Measurements from ENCODE around the gene CUL3.
"Not testable (repeated sequence)": the region's sequence is repeated elsewhere in the genome, so short reads cannot be mapped to it uniquely, and the experiment has no call there.

The CUL3 gene

DNA sequence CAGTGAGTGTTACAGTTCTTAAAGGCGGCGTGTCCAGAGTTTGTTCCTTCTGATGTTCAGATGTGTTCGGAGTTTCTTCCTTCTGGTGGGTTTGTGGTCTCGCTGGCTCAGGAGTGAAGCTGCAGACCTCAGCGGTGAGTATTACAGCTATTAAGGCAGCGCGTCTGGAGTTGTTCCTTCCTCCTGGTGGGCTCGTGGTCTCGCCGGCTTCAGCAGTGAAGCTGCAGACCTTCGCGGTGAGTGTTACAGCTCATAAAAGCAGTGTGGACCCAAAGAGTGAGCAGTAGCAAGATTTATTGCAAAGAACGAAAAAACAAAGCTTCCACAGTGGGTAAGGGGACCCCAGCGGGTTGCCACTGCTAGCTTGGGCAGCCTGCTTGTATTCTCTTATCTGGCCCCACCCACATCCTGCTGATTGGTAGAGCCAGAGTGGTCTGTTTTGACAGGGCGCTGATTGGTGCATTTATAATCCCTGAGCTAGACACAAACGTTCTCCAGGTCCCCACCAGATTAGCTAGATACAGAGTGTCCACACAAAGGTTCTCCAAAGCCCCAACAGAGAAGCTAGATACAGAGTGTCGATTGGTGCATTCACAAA, 17.7 kb upstream of the CUL3 start:
- H3K9me3 ChIP-seq (ENCODE audit: control insufficient read depth in 1 of 2, low read length in 2 of 2); H3K27me3 ChIP-seq (ENCODE audit: control insufficient read depth in 1 of 2, insufficient read depth in 2 of 2, low read length in 2 of 2); H3K4me1 ChIP-seq (ENCODE audit: control insufficient read depth in 1 of 2, insufficient read depth in 2 of 2, low read length in 2 of 2); H3K36me3 ChIP-seq (ENCODE audit: control insufficient read depth in 1 of 2, insufficient read depth in 2 of 2, low read length in 2 of 2); H3K4me3 ChIP-seq (ENCODE audit: low read depth in 1 of 2, low read length in 2 of 2); H3K9ac ChIP-seq (ENCODE audit: low read depth in 1 of 2, low read length in 2 of 2); H3K27ac ChIP-seq (ENCODE audit: low read depth, low read length): not testable (repeated sequence)

DNA sequence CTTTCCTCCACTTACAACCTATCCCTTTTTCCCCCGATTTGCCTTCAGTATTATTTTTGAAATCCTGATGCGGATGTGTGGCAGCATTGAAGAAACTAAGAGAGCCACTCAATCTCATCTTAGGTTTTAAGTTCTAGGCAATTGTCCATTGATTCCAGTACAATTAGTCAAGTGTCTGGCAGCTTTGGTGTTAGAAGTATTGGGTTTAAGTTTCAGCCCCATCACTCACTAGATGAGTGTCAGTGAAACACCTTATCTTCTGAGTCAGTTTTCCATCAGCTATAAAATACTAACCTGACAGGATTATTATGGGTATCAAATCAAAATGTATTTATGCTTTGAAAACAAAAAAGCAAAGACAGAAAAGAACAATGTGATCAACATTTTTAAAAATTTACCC, 16.8 kb upstream of the CUL3 start:
- no peak overlapping the region for H3K9ac ChIP-seq (ENCODE audit: low read depth in 1 of 2, low read length in 2 of 2)
- H3K4me1 ChIP-seq (ENCODE audit: control insufficient read depth in 1 of 2, insufficient read depth in 2 of 2, low read length in 2 of 2): no peaks in the 10 kb centered on the region
- H3K27me3 ChIP-seq (ENCODE audit: control insufficient read depth in 1 of 2, insufficient read depth in 2 of 2, low read length in 2 of 2): no peaks in the 10 kb centered on the region
- no peaks in the 10 kb centered on the region for H3K9me3 ChIP-seq (ENCODE audit: control insufficient read depth in 1 of 2, low read length in 2 of 2)
- H3K36me3 ChIP-seq (ENCODE audit: control insufficient read depth in 1 of 2, insufficient read depth in 2 of 2, low read length in 2 of 2): no peaks in the 10 kb centered on the region
- no peak overlapping the region for H3K27ac ChIP-seq (ENCODE audit: low read depth, low read length)
- no peak overlapping the region for H3K4me3 ChIP-seq (ENCODE audit: low read depth in 1 of 2, low read length in 2 of 2)

DNA sequence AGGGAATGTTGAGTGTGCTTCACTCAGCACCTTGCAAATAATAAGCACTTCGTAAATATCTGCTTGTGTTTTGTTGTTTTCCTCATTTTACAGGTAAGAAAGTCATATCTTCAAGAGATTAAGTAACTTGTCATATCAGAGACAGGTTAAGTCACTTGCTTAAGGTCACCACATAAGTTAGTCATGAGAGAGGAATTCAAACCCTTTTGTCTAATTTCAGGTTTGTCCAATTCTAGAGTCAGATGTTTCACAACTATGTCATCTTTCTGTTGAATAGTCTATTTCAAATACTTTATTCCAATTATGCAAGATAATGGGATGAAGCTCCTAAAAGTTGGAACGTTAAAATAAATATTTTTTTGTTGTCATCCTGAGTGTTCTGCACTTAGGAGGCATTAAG, 13.5 kb upstream of the CUL3 start:
- no peaks in the 10 kb centered on the region for H3K4me1 ChIP-seq (ENCODE audit: control insufficient read depth in 1 of 2, insufficient read depth in 2 of 2, low read length in 2 of 2)
- no peak overlapping the region for H3K9ac ChIP-seq (ENCODE audit: low read depth in 1 of 2, low read length in 2 of 2)
- no peaks in the 10 kb centered on the region for H3K9me3 ChIP-seq (ENCODE audit: control insufficient read depth in 1 of 2, low read length in 2 of 2)
- no peak overlapping the region for H3K27ac ChIP-seq (ENCODE audit: low read depth, low read length)
- H3K36me3 ChIP-seq (ENCODE audit: control insufficient read depth in 1 of 2, insufficient read depth in 2 of 2, low read length in 2 of 2): no peaks in the 10 kb centered on the region
- no peaks in the 10 kb centered on the region for H3K27me3 ChIP-seq (ENCODE audit: control insufficient read depth in 1 of 2, insufficient read depth in 2 of 2, low read length in 2 of 2)
- H3K4me3 ChIP-seq (ENCODE audit: low read depth in 1 of 2, low read length in 2 of 2): no peak overlapping the region

DNA sequence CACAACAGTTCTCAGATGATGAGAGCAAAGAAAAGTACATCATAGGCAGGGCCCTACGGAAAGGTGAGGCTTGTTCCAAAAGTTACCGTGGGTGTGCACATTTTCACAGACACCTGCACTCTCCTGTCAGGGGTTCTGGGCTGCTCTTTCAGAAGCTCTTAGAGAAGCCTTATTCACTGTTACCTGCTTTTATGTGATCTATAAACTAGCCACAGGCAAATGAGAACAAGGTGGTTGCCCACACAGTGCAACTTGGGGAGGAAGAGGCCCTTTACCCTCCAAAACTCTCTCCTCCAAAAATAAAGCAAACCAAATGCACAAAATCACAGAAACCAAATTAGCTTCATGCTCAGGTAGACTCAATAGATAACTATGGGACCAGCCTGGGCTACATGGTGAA, 11.1 kb upstream of the CUL3 start:
- H3K9me3 ChIP-seq (ENCODE audit: control insufficient read depth in 1 of 2, low read length in 2 of 2): no peaks in the 10 kb centered on the region
- H3K4me3 ChIP-seq (ENCODE audit: low read depth in 1 of 2, low read length in 2 of 2): no peak overlapping the region
- H3K36me3 ChIP-seq (ENCODE audit: control insufficient read depth in 1 of 2, insufficient read depth in 2 of 2, low read length in 2 of 2): no peaks in the 10 kb centered on the region
- no peak overlapping the region for H3K27ac ChIP-seq (ENCODE audit: low read depth, low read length)
- no peaks in the 10 kb centered on the region for H3K27me3 ChIP-seq (ENCODE audit: control insufficient read depth in 1 of 2, insufficient read depth in 2 of 2, low read length in 2 of 2)
- H3K9ac ChIP-seq (ENCODE audit: low read depth in 1 of 2, low read length in 2 of 2): no peak overlapping the region
- no peaks in the 10 kb centered on the region for H3K4me1 ChIP-seq (ENCODE audit: control insufficient read depth in 1 of 2, insufficient read depth in 2 of 2, low read length in 2 of 2)

DNA sequence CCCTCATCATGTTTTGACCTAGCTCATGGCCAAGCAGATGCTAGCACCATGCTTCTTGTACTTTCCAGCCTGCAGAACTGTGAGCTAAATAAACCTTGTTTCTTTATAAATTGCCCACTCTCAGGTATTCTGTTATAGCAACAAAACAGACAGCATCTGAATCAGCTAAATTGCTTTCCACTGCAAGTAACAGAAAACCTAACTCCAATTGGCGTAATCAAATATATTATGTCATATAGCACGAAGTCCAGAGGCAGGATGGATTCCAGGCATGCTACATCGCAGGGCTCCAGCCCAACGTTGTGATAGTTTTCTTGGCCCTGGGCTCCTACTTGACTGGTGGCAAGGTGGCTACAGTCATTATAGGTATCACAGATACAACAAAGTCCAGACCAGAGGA, 10.4 kb upstream of the CUL3 start:
- no peak overlapping the region for H3K9ac ChIP-seq (ENCODE audit: low read depth in 1 of 2, low read length in 2 of 2)
- no peaks in the 10 kb centered on the region for H3K36me3 ChIP-seq (ENCODE audit: control insufficient read depth in 1 of 2, insufficient read depth in 2 of 2, low read length in 2 of 2)
- no peak overlapping the region for H3K4me3 ChIP-seq (ENCODE audit: low read depth in 1 of 2, low read length in 2 of 2)
- no peaks in the 10 kb centered on the region for H3K9me3 ChIP-seq (ENCODE audit: control insufficient read depth in 1 of 2, low read length in 2 of 2)
- no peaks in the 10 kb centered on the region for H3K4me1 ChIP-seq (ENCODE audit: control insufficient read depth in 1 of 2, insufficient read depth in 2 of 2, low read length in 2 of 2)
- H3K27me3 ChIP-seq (ENCODE audit: control insufficient read depth in 1 of 2, insufficient read depth in 2 of 2, low read length in 2 of 2): no peaks in the 10 kb centered on the region
- H3K27ac ChIP-seq (ENCODE audit: low read depth, low read length): no peak overlapping the region

DNA sequence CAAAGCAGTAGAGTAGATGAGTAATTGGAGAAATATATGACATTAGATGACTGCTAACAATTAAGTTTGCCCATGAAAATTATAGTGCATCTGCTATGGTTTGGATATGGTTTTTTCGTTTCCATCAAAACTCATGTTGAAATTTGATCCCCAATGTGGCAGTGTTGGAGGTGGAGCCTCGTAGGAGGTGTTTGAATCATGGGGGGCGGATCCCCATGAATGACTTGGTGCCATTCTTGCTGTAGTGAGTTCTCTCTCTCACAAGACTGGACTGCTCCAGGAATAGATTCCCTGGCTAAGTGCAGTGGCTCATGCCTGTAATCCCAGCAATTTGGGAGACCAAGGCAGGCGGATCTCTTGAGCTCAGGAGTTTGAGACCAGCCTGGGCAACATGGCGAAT, 9.7 kb upstream of the CUL3 start:
- Histone ChIP-seq H3K9ac (ENCODE audit: low read depth in 1 of 2, low read length in 2 of 2) (no peak overlapping the region), H3K4me3 (ENCODE audit: low read depth in 1 of 2, low read length in 2 of 2) (no peak overlapping the region), H3K27ac (ENCODE audit: low read depth, low read length) (no peak overlapping the region), H3K9me3 (ENCODE audit: control insufficient read depth in 1 of 2, low read length in 2 of 2) (no peaks in the 10 kb centered on the region), H3K4me1 (ENCODE audit: control insufficient read depth in 1 of 2, insufficient read depth in 2 of 2, low read length in 2 of 2) (no peaks in the 10 kb centered on the region), H3K27me3 (ENCODE audit: control insufficient read depth in 1 of 2, insufficient read depth in 2 of 2, low read length in 2 of 2) (no peaks in the 10 kb centered on the region), H3K36me3 (ENCODE audit: control insufficient read depth in 1 of 2, insufficient read depth in 2 of 2, low read length in 2 of 2) (no peaks in the 10 kb centered on the region)

DNA sequence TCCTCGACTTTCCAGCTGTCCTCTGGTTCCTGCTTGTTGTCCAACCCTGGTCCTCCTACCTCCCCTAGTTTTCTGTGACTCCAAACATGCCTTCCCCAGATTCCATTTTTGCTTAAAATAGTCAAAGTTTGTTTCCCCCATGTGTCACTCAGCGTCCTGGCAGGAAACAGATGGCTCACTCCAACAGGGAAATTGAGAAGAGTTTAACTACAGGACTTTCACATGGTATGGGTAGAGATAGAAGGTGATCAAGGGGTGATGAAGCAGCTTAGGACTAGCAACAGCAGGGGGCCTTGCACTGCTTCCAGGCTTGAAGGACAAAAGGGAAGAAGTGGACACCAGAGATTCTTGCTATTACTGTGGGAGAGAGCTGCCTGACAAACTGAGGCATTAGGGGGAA, 6.1 kb upstream of the CUL3 start:
- no peaks in the 10 kb centered on the region for H3K9me3 ChIP-seq (ENCODE audit: control insufficient read depth in 1 of 2, low read length in 2 of 2)
- H3K27me3 ChIP-seq (ENCODE audit: control insufficient read depth in 1 of 2, insufficient read depth in 2 of 2, low read length in 2 of 2): no peaks in the 10 kb centered on the region
- H3K9ac ChIP-seq (ENCODE audit: low read depth in 1 of 2, low read length in 2 of 2): no peak overlapping the region
- no peaks in the 10 kb centered on the region for H3K36me3 ChIP-seq (ENCODE audit: control insufficient read depth in 1 of 2, insufficient read depth in 2 of 2, low read length in 2 of 2)
- peaks cover 4 to 5% of the 10 kb centered on the region in 2 donors for H3K4me1 ChIP-seq (ENCODE audit: control insufficient read depth in 1 of 2, insufficient read depth in 2 of 2, low read length in 2 of 2)
- no peak overlapping the region for H3K27ac ChIP-seq (ENCODE audit: low read depth, low read length)
- no peak overlapping the region for H3K4me3 ChIP-seq (ENCODE audit: low read depth in 1 of 2, low read length in 2 of 2)

DNA sequence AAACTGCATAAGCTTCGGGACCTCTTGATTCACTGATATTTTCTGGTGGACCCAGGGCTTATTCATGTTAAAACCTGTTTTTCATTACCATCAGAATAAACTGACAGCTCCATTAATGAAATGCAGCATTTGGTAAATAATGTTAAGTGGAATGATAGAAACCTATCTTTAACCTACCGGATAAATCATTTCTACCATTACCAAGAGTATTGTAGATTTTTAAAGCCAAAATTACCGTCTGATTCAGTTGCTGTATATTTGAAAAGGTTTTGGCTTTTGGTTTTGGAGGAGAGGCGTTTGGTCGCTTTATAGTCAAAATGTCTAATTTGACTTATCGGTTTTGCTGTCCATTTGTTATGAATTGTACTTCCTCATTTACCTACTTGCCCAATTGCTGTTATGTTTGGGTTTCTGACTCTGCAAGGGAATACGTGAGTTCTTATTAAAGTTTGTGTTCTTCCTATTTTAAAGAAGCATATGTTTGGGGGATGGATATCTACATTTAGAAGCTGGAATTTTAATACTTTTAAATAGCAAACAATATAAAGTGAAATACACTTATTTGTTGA, 1.0 kb upstream of the CUL3 start:
- Histone ChIP-seq H3K27ac (ENCODE audit: low read depth, low read length) (no peak overlapping the region), H3K36me3 (ENCODE audit: control insufficient read depth in 1 of 2, insufficient read depth in 2 of 2, low read length in 2 of 2) (no peaks in the 10 kb centered on the region), H3K4me1 (ENCODE audit: control insufficient read depth in 1 of 2, insufficient read depth in 2 of 2, low read length in 2 of 2) (peaks cover 18 to 21% of the 10 kb centered on the region in 2 donors), H3K4me3 (ENCODE audit: low read depth in 1 of 2, low read length in 2 of 2) (peak overlapping the region; percentile 88 to 97), H3K27me3 (ENCODE audit: control insufficient read depth in 1 of 2, insufficient read depth in 2 of 2, low read length in 2 of 2) (no peaks in the 10 kb centered on the region), H3K9ac (ENCODE audit: low read depth in 1 of 2, low read length in 2 of 2) (peak overlapping the region; percentile 41 to 65), H3K9me3 (ENCODE audit: control insufficient read depth in 1 of 2, low read length in 2 of 2) (no peaks in the 10 kb centered on the region)

DNA sequence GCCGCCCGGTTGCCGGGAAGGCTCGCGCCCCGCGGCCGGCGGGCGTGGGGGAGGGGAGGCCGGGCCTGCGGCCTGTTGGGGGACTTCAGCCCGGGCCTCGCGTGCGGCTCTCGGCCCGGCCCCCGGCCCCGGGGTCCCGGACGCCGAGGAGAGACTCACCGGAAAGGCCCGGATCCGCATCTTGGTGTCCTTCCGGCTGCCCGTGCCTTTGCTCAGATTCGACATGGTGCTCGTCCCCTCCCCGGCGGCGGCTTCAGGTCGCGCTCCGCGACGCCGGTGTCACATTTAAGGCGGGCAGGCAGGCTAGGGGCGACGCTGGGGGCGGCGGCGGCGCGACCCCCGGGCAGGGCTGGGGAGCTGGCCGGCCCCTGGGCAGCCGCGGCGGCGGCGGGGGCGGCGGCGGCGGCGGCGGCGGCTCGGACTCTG, 365 bp downstream of the CUL3 start:
- Histone ChIP-seq H3K27ac (ENCODE audit: low read depth, low read length) (peak overlapping the region; percentile 90), H3K4me3 (ENCODE audit: low read depth in 1 of 2, low read length in 2 of 2) (peak overlapping the region; percentile 74 to 79), H3K9ac (ENCODE audit: low read depth in 1 of 2, low read length in 2 of 2) (peak overlapping the region; percentile 39 to 40), H3K9me3 (ENCODE audit: control insufficient read depth in 1 of 2, low read length in 2 of 2) (no peaks in the 10 kb centered on the region), H3K27me3 (ENCODE audit: control insufficient read depth in 1 of 2, insufficient read depth in 2 of 2, low read length in 2 of 2) (no peaks in the 10 kb centered on the region), H3K4me1 (ENCODE audit: control insufficient read depth in 1 of 2, insufficient read depth in 2 of 2, low read length in 2 of 2) (peaks cover 21 to 26% of the 10 kb centered on the region in 2 donors), H3K36me3 (ENCODE audit: control insufficient read depth in 1 of 2, insufficient read depth in 2 of 2, low read length in 2 of 2) (no peaks in the 10 kb centered on the region)

DNA sequence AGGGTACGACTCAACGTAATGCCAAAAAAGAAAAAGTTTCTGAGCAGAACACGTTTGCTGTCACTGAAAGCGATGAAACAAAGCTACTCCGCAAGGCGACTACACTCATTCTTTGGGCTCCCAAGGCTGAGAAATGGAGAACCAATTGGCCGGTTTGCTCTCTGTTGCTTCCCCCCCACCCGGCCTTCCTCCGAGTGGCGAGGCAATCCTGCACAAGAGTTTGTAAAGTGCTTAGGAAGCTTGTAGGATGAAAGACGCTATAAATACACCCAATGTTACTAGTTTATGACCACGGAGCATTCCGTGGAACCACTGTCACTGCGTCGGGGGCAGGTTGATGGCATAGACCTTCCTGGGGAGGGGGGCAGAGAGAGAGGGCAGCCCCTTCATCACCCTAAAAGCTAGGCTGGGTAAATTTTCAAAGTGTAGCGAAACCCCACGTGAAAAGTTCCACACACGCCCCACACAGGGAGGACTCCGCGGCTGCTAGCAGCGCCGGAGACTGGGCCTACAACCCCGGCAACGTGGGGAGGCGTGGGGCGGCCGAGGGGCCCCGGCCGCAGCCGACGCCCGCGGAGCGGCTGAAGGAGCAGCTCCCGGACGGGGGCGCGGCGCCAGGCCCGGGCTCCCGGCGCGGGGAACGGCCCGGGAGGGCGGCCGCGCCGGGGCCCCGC, 915 bp downstream of the CUL3 start:
- peak overlapping the region; percentile 79 to 95 for H3K4me3 ChIP-seq (ENCODE audit: low read depth in 1 of 2, low read length in 2 of 2)
- no peaks in the 10 kb centered on the region for H3K9me3 ChIP-seq (ENCODE audit: control insufficient read depth in 1 of 2, low read length in 2 of 2)
- H3K9ac ChIP-seq (ENCODE audit: low read depth in 1 of 2, low read length in 2 of 2): peak overlapping the region; percentile 66 to 95
- no peaks in the 10 kb centered on the region for H3K36me3 ChIP-seq (ENCODE audit: control insufficient read depth in 1 of 2, insufficient read depth in 2 of 2, low read length in 2 of 2)
- peaks cover 27 to 31% of the 10 kb centered on the region in 2 donors for H3K4me1 ChIP-seq (ENCODE audit: control insufficient read depth in 1 of 2, insufficient read depth in 2 of 2, low read length in 2 of 2)
- no peak overlapping the region for H3K27ac ChIP-seq (ENCODE audit: low read depth, low read length)
- no peaks in the 10 kb centered on the region for H3K27me3 ChIP-seq (ENCODE audit: control insufficient read depth in 1 of 2, insufficient read depth in 2 of 2, low read length in 2 of 2)

All from duodenal mucosa (tissue), 2 donors.